ENCODE data around the gene MALAT1. TPM values are rescaled to one million over a fixed set of nuclear protein-coding genes. Genes with fewer than 3 reads are reported as not detected.

MALAT1 gene
- total RNA-seq, 3 donors from 2014 or later: 10,779 to 14,350 (median 11,224) TPM

GRCh38 chr11:65486570-65487466 is 12.0 kb upstream of the MALAT1 start:
- no peak overlapping the region for H3K4me3 ChIP-seq
- H3K36me3 ChIP-seq (ENCODE audit: low read depth): no peaks in the 10 kb centered on the region
- peaks cover 53% of the 10 kb centered on the region for H3K4me1 ChIP-seq (ENCODE audit: low read depth)
- H3K9me3 ChIP-seq: no peaks in the 10 kb centered on the region
- peak in 2 of 3 donors; percentile 12 to 23 for DNase-seq
- no peak for ATAC-seq
- intact Hi-C loops (cut with DNase I, micrococcal nuclease): no loop called here
- no peak for TF ChIP-seq CTCF (IDR thresholded peaks at IDR 0.05)

GRCh38 chr11:65487467-65488272 is 11.2 kb upstream of the MALAT1 start:
- peak; percentile 66 for ATAC-seq
- no peak for TF ChIP-seq CTCF (IDR thresholded peaks at IDR 0.05)
- Histone ChIP-seq H3K4me1 (ENCODE audit: low read depth) (peaks cover 61% of the 10 kb centered on the region), H3K4me3 (no peak overlapping the region), H3K9me3 (no peaks in the 10 kb centered on the region), H3K36me3 (ENCODE audit: low read depth) (no peaks in the 10 kb centered on the region)
- DNase-seq: peak; percentile 88 to 97 (median 96)
- intact Hi-C loops (cut with DNase I, micrococcal nuclease): no loop called here

- ATAC-seq (peak; percentile 21), DNase-seq (peak; percentile 72 to 79 (median 78))
- Histone ChIP-seq H3K36me3 (ENCODE audit: low read depth) (no peaks in the 10 kb centered on the region), H3K4me1 (ENCODE audit: low read depth) (peaks cover 69% of the 10 kb centered on the region), H3K9me3 (no peaks in the 10 kb centered on the region), H3K4me3 (no peak overlapping the region)
- TF ChIP-seq CTCF (IDR thresholded peaks at IDR 0.05): no peak
- intact Hi-C loops (cut with DNase I, micrococcal nuclease): no loop called here
Observed at GRCh38 chr11:65488273-65489034, 10.4 kb upstream of the MALAT1 start.

- TF ChIP-seq CTCF (IDR thresholded peaks at IDR 0.05): no peak
- Histone ChIP-seq H3K4me1 (ENCODE audit: low read depth) (peaks cover 76% of the 10 kb centered on the region), H3K9me3 (no peaks in the 10 kb centered on the region), H3K4me3 (no peak overlapping the region), H3K36me3 (ENCODE audit: low read depth) (no peaks in the 10 kb centered on the region)
- intact Hi-C loops (cut with DNase I, micrococcal nuclease): no loop called here
- ATAC-seq (no peak), DNase-seq (peak; percentile 58 to 63 (median 60))
Observed at GRCh38 chr11:65489035-65489705, 9.7 kb upstream of the MALAT1 start.
